DND-41 (cell line): Measurements from ENCODE around the gene KIF5A.
"Not testable (repeated sequence)": the region's sequence is repeated elsewhere in the genome, so short reads cannot be mapped to it uniquely, and the experiment has no call there.

Experiments used
- ATAC-seq: fragments of 200-7000 bp; cut with Tn5 transposase; 3 replicates; pipeline ENCODE4 v1.9.1; 2021; ENCODE audit warnings: low read depth; ENCODE audit not compliant: insufficient read depth
- DNase-seq: peaks from one replicate; pipeline ENCODE4 v3.0.0-alpha.2; 2020
- H2AFZ ChIP-seq: 2 replicates; pipeline ENCODE4 v1.6.0; 2012; ENCODE audit warnings: low read depth, low read length
- H3K27ac ChIP-seq: 2 replicates; pipeline ENCODE4 v1.5.1; 2012; ENCODE audit warnings: low read length, inconsistent platforms
- H3K27me3 ChIP-seq: fragments of 200-600 bp; sonication (generic); 2 replicates; pipeline ENCODE4 v1.6.0; 2012; ENCODE audit warnings: low read length, mild to moderate bottlenecking, inconsistent platforms; ENCODE audit not compliant: insufficient read depth, poor library complexity
- H3K36me3 ChIP-seq: 2 replicates; pipeline ENCODE4 v1.5.1; 2012; ENCODE audit warnings: low read length, inconsistent platforms; ENCODE audit not compliant: insufficient read depth
- H3K4me1 ChIP-seq: 2 replicates; pipeline ENCODE4 v1.5.1; 2012; ENCODE audit warnings: mild to moderate bottlenecking, low read length; ENCODE audit not compliant: insufficient read depth
- H3K4me2 ChIP-seq: 2 replicates; pipeline ENCODE4 v1.6.0; 2012; ENCODE audit warnings: mild to moderate bottlenecking, moderate library complexity, low read length, inconsistent platforms; ENCODE audit not compliant: insufficient read depth
- H3K4me3 ChIP-seq, 2 experiments: fragments of 200-600 bp in 1 of 2; shearing (Covaris generic) in 1 of 2; 2 replicates each; pipeline ENCODE4 v1.5.1; 2012 to 2016; ENCODE audit warnings: inconsistent platforms in 2 of 2, low read length in 2 of 2, mild to moderate bottlenecking in 2 of 2, low read depth in 1 of 2, moderate library complexity in 1 of 2
- H3K79me2 ChIP-seq: 2 replicates; pipeline ENCODE4 v1.6.0; 2012; ENCODE audit warnings: low read length, inconsistent platforms; ENCODE audit not compliant: insufficient read depth
- H3K9ac ChIP-seq: 2 replicates; pipeline ENCODE4 v1.6.0; 2012; ENCODE audit warnings: low read depth, mild to moderate bottlenecking, inconsistent platforms, low read length, moderate library complexity
- H3K9me3 ChIP-seq: 2 replicates; pipeline ENCODE4 v1.5.1; 2012; ENCODE audit warnings: low read length, moderate library complexity, mild to moderate bottlenecking, inconsistent platforms; ENCODE audit not compliant: insufficient read depth, severe bottlenecking
- H4K20me1 ChIP-seq: 2 replicates; pipeline ENCODE4 v1.6.0; 2012; ENCODE audit warnings: low read length; ENCODE audit not compliant: insufficient read depth
- EZH2 ChIP-seq: IDR thresholded peaks from 3 replicates; pipeline ENCODE4 v1.6.1; 2012; ENCODE audit warnings: borderline replicate concordance, low read depth, mild to moderate bottlenecking, moderate library complexity, low read length, inconsistent platforms; ENCODE audit not compliant: severe bottlenecking
- TF ChIP-seq, protein P1 (sequence below): IDR thresholded peaks from 2 replicates; pipeline ENCODE4 v1.5.1; 2012; ENCODE audit warnings: borderline replicate concordance, low read length, moderate library complexity, mild to moderate bottlenecking; ENCODE audit not compliant: poor library complexity, severe bottlenecking; ENCODE audit errors: extremely low read depth

Gene KIF5A

DNA sequence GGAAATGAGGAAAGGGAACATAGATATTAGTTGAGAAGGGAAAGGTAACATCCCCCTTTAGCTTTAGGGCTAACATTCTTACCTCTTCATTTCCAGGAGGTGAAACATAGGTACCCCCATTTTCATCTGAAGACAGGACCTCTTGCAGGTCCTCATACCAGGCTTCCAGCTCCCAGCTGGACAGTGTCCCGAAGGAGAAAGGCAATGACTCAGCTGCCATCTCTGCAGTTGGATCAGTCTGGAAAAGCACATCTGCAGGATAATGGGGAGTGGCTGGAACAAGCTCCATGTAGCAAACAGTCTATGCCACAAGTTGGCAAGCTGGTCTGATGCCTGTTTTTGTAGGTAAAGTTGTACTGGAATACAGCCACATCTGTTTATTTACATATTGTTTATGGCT, 32.7 kb upstream of the KIF5A start:
- Histone ChIP-seq H3K4me3 (no peak overlapping the region), H3K27ac (peak overlapping the region; percentile 27), H3K4me2 (peak overlapping the region; percentile 68), H2AFZ (no peak overlapping the region), H3K36me3 (peaks cover 77% of the 10 kb centered on the region), H3K9ac (no peak overlapping the region), H3K4me1 (peaks cover 42% of the 10 kb centered on the region), H3K79me2 (peaks cover 46% of the 10 kb centered on the region), H4K20me1 (peaks cover 51% of the 10 kb centered on the region), H3K27me3 (no peaks in the 10 kb centered on the region), H3K9me3 (no peaks in the 10 kb centered on the region)
- DNase-seq (no peak), ATAC-seq (no peak)
- TF ChIP-seq, protein P1, sequence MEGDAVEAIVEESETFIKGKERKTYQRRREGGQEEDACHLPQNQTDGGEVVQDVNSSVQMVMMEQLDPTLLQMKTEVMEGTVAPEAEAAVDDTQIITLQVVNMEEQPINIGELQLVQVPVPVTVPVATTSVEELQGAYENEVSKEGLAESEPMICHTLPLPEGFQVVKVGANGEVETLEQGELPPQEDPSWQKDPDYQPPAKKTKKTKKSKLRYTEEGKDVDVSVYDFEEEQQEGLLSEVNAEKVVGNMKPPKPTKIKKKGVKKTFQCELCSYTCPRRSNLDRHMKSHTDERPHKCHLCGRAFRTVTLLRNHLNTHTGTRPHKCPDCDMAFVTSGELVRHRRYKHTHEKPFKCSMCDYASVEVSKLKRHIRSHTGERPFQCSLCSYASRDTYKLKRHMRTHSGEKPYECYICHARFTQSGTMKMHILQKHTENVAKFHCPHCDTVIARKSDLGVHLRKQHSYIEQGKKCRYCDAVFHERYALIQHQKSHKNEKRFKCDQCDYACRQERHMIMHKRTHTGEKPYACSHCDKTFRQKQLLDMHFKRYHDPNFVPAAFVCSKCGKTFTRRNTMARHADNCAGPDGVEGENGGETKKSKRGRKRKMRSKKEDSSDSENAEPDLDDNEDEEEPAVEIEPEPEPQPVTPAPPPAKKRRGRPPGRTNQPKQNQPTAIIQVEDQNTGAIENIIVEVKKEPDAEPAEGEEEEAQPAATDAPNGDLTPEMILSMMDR = no peak
- TF ChIP-seq EZH2 = no peak

- H3K9ac ChIP-seq = peak overlapping the region; percentile 97
Observed at GRCh38 chr12:57517718-57518117, 32.1 kb upstream of the KIF5A start.

GRCh38 chr12:57518176-57518919, 31.5 kb upstream of the KIF5A start:
- Histone ChIP-seq H3K27me3 (no peaks in the 10 kb centered on the region), H3K4me1 (peaks cover 46% of the 10 kb centered on the region), H3K79me2 (peaks cover 50% of the 10 kb centered on the region), H2AFZ (no peak overlapping the region), H3K36me3 (peaks cover 69% of the 10 kb centered on the region), H4K20me1 (peaks cover 53% of the 10 kb centered on the region), H3K9me3 (no peaks in the 10 kb centered on the region), H3K27ac (peak overlapping the region; percentile 99), H3K9ac (peak overlapping the region; percentile 97), H3K4me2 (peak overlapping the region; percentile 68), H3K4me3 (peak overlapping the region; percentile 86 to 91; a peak in 3 of 4 replicates)
- ATAC-seq (no peak), DNase-seq (no peak)
- TF ChIP-seq, protein P1 = no peak

More at GRCh38 chr12:57517718-57518117, 32.1 kb upstream of the KIF5A start:
- not testable (repeated sequence) for H2AFZ ChIP-seq, H3K9me3 ChIP-seq, H3K27me3 ChIP-seq, ATAC-seq, DNase-seq
- Histone ChIP-seq H3K36me3 (peaks cover 72% of the 10 kb centered on the region), H4K20me1 (peaks cover 50% of the 10 kb centered on the region), H3K27ac (peak overlapping the region; percentile 99), H3K4me3 (peak overlapping the region in 1 of 2 experiments; percentile 91; a peak in 1 of 4 replicates), H3K79me2 (peaks cover 46% of the 10 kb centered on the region), H3K4me2 (peak overlapping the region; percentile 68), H3K4me1 (peaks cover 44% of the 10 kb centered on the region)

DNA sequence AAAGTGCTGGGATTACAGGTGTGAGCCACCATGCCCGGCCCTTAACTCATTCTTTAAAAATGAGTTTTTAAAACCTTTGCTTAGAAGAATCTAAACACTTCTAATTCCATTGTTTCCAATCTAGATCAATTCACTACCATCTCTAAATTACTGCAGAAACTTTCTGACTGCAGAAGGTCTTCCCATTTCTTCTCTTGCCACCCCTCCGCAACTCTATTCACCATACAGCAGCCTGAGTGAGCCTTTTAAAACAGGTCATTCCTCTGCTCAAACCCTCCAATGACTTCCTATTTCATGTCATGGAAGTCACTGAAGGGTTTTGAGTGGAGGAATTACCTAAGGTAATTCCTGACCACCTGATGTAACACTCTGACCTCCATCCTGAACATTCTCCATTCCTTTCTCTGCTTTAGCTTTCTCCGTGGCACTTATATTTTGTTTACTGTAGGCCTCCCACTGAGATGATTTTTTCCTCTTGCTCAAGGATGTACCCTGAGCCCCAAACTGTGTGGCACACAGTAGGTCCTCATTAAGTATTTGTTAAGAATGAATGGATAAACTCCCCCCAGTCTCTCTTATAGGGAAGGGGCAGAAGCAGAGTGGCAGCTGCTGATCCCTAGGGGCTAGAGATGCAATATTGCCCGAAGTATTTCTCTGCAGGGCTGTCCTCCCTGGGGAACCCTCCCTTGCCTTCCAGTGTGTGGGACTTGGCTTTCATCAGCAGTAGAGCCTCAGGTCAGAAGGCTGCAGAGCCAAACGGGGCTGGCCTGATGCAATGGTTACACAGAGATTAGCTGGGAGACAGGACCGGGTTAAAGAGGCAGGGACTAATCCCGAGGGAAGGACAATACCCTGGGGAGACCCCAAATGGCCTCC, 30.7 kb upstream of the KIF5A start:
- Histone ChIP-seq H3K4me1 (peaks cover 54% of the 10 kb centered on the region), H2AFZ (no peak overlapping the region), H4K20me1 (peaks cover 61% of the 10 kb centered on the region), H3K4me3 (peak overlapping the region; percentile 86 to 91; a peak in 3 of 4 replicates), H3K79me2 (peaks cover 58% of the 10 kb centered on the region), H3K27ac (peak overlapping the region; percentile 99), H3K27me3 (no peaks in the 10 kb centered on the region), H3K4me2 (peak overlapping the region; percentile 68), H3K36me3 (peaks cover 69% of the 10 kb centered on the region), H3K9me3 (no peaks in the 10 kb centered on the region), H3K9ac (peak overlapping the region; percentile 97)
- DNase-seq (no peak), ATAC-seq (no peak)
- TF ChIP-seq, protein P1 = no peak
- no peak for TF ChIP-seq EZH2
